ENCODE data around the gene LENG8. TPM values are rescaled to one million over a fixed set of nuclear protein-coding genes. Genes with fewer than 3 reads are reported as not detected.
A peak's percentile ranks its signal among the peaks of the same experiment; 100 is the strongest.

LENG8 gene
- total and polyA plus RNA-seq, 2 experiments from 2014 or later, result 42.1 to 74.3 TPM

- Histone ChIP-seq H3K4me1 (ENCODE audit: insufficient read depth) (peaks cover 12% of the 10 kb centered on the region), H2AFZ (no peak overlapping the region), H4K20me1 (replicated peaks; ENCODE audit: insufficient read depth) (no peaks in the 10 kb centered on the region), H3K27ac (ENCODE audit: low read depth) (no peak overlapping the region), H3F3A (replicated peaks; ENCODE audit: low read depth) (peaks cover 13% of the 10 kb centered on the region), H3K27me3 (ENCODE audit: insufficient read depth) (peaks cover 23% of the 10 kb centered on the region), H3K9me2 (ENCODE audit: insufficient read depth) (no peaks in the 10 kb centered on the region), H3K79me2 (replicated peaks; ENCODE audit: insufficient read depth) (no peaks in the 10 kb centered on the region), H3K36me3 (ENCODE audit: insufficient read depth) (no peaks in the 10 kb centered on the region), H3K4me2 (no peak overlapping the region), H3K4me3 (no peak overlapping the region)
- no peak for ATAC-seq
- H3K27ac Mint-ChIP-seq, result no peak overlapping the region
- H3K4me3 Mint-ChIP-seq, result peak overlapping the region; percentile 9; the same call in 1 of the 3 replicates
- DNase-seq (ENCODE audit: low spot score), result no peak
- H3K27me3 Mint-ChIP-seq (ENCODE audit: insufficient read depth, low read depth, poor library complexity), result peaks cover 38% of the 10 kb centered on the region
- peaks cover 27% of the 10 kb centered on the region for H3K9me3 Mint-ChIP-seq
- H3K4me1 Mint-ChIP-seq, result peaks cover 22% of the 10 kb centered on the region
- peaks cover 18% of the 10 kb centered on the region for H3K36me3 Mint-ChIP-seq (ENCODE audit: low read depth)
- TF ChIP-seq ZNF331 (CRISPR knock-in tag; IDR thresholded peaks at IDR 0.05; ENCODE audit: low read depth), result no peak
Observed at GRCh38 chr19:54414156-54414555, 34.8 kb upstream of the LENG8 start.

- DNase-seq (ENCODE audit: low spot score) (peak; percentile 66), ATAC-seq (peak; percentile 50)
- Histone ChIP-seq H3K27me3 (ENCODE audit: insufficient read depth) (peaks cover 23% of the 10 kb centered on the region), H3K36me3 (ENCODE audit: insufficient read depth) (no peaks in the 10 kb centered on the region), H4K20me1 (replicated peaks; ENCODE audit: insufficient read depth) (no peaks in the 10 kb centered on the region), H3K9me2 (ENCODE audit: insufficient read depth) (no peaks in the 10 kb centered on the region), H3K4me2 (peak within 1 kb of the TSS; percentile 95), H3K79me2 (replicated peaks; ENCODE audit: insufficient read depth) (no peaks in the 10 kb centered on the region), H2AFZ (peak within 1 kb of the TSS; percentile 93), H3F3A (replicated peaks; ENCODE audit: low read depth) (peaks cover 13% of the 10 kb centered on the region), H3K4me3 (peak within 1 kb of the TSS; percentile 86), H3K4me1 (ENCODE audit: insufficient read depth) (peaks cover 23% of the 10 kb centered on the region), H3K27ac (ENCODE audit: low read depth) (no peak within 1 kb of the TSS)
- H3K4me1 Mint-ChIP-seq, result peaks cover 32% of the 10 kb centered on the region
- peaks cover 18% of the 10 kb centered on the region for H3K36me3 Mint-ChIP-seq (ENCODE audit: low read depth)
- peaks cover 35% of the 10 kb centered on the region for H3K27me3 Mint-ChIP-seq (ENCODE audit: insufficient read depth, low read depth, poor library complexity)
- H3K27ac Mint-ChIP-seq, result no peak within 1 kb of the TSS
- peaks cover 22% of the 10 kb centered on the region for H3K9me3 Mint-ChIP-seq
- peak in 1 of 2 experiments; percentile 56; a peak in 2 of 4 replicates for TF ChIP-seq CTCF (conservative IDR thresholded peaks at IDR 0.05; ENCODE audit: low read depth in 2 of 2)
- no peak for TF ChIP-seq ZNF331 (CRISPR knock-in tag; IDR thresholded peaks at IDR 0.05; ENCODE audit: low read depth)
- peak within 1 kb of the TSS; percentile 86 for H3K4me3 Mint-ChIP-seq
Observed at GRCh38 chr19:54415208-54415900, 33.6 kb upstream of the LENG8 start, which contains the start of gene TTYH1. Gene TTYH1 (plus strand): TSS chr19:54415464. CDS start chr19:54415553, 89 bp downstream.

- Histone ChIP-seq H3K27me3 (ENCODE audit: insufficient read depth) (peaks cover 23% of the 10 kb centered on the region), H3K4me2 (peak overlapping the region; percentile 95), H3K4me1 (ENCODE audit: insufficient read depth) (peaks cover 23% of the 10 kb centered on the region), H3K36me3 (ENCODE audit: insufficient read depth) (no peaks in the 10 kb centered on the region), H3K9me2 (ENCODE audit: insufficient read depth) (no peaks in the 10 kb centered on the region), H3K79me2 (replicated peaks; ENCODE audit: insufficient read depth) (no peaks in the 10 kb centered on the region), H4K20me1 (replicated peaks; ENCODE audit: insufficient read depth) (no peaks in the 10 kb centered on the region), H3K4me3 (peak overlapping the region; percentile 86), H2AFZ (peak overlapping the region; percentile 93), H3K27ac (ENCODE audit: low read depth) (no peak overlapping the region), H3F3A (replicated peaks; ENCODE audit: low read depth) (peaks cover 13% of the 10 kb centered on the region)
- Mint-ChIP-seq H3K27ac (no peak overlapping the region), H3K9me3 (peaks cover 22% of the 10 kb centered on the region), H3K4me1 (peaks cover 28% of the 10 kb centered on the region), H3K36me3 (ENCODE audit: low read depth) (peaks cover 18% of the 10 kb centered on the region), H3K27me3 (ENCODE audit: insufficient read depth, low read depth, poor library complexity) (peaks cover 35% of the 10 kb centered on the region), H3K4me3 (peak overlapping the region; percentile 86)
- ATAC-seq, result peak; percentile 1
- no peak for DNase-seq (ENCODE audit: low spot score)
- TF ChIP-seq ZNF331 (CRISPR knock-in tag; IDR thresholded peaks at IDR 0.05; ENCODE audit: low read depth), result no peak
- no peak for TF ChIP-seq ZNF462 (CRISPR knock-in tag; IDR thresholded peaks at IDR 0.05)
- no peak for TF ChIP-seq CREB1 (CRISPR knock-in tag; IDR thresholded peaks at IDR 0.05; ENCODE audit: low read depth)
Observed at GRCh38 chr19:54415901-54416673, 32.9 kb upstream of the LENG8 start.

Measured in GM23338 (cell line).